Measurements from ENCODE around the gene MUCL1. TPM values are rescaled to one million over a fixed set of nuclear protein-coding genes. Genes with fewer than 3 reads are reported as not detected.
A peak's percentile ranks its signal among the peaks of the same experiment; 100 is the strongest.

Gene MUCL1
- polyA plus RNA-seq, 5 donors = not detected

GRCh38 chr12:54891717-54892478 is 37.6 kb downstream of the MUCL1 start:
- DNase-seq = peak; percentile 22 to 33

Other genes with a start within 250 kb of the MUCL1 start
- gene LACRT, start 219.6 kb upstream of the MUCL1 start, polyA plus RNA-seq (ENCODE audit: insufficient read depth in 1 of 5, insufficient read length in 5 of 5, low replicate concordance in 1 of 5) = not detected
- gene DCD, start 206.2 kb upstream of the MUCL1 start, polyA plus RNA-seq (ENCODE audit: insufficient read depth in 1 of 5, insufficient read length in 5 of 5, low replicate concordance in 1 of 5) = not detected
- 1 to 10 TPM in 2 of 5 donors, under 1 TPM in 3; 0.73 to 1.3 (median 0.86) TPM for gene TESPA1, start 130.2 kb downstream of the MUCL1 start, polyA plus RNA-seq (ENCODE audit: insufficient read depth in 1 of 5, insufficient read length in 5 of 5, low replicate concordance in 1 of 5)
- under 1 TPM in 2 of 5 donors, not detected in 3; 0.04 to 0.09 TPM for gene NEUROD4, start 165.5 kb downstream of the MUCL1 start, polyA plus RNA-seq (ENCODE audit: insufficient read depth in 1 of 5, insufficient read length in 5 of 5, low replicate concordance in 1 of 5)